UCSD-AML1 (cell line): ENCODE data around the gene ATG10.
"Not testable (repeated sequence)": the region's sequence is repeated elsewhere in the genome, so short reads cannot be mapped to it uniquely, and the experiment has no call there.

Experiments used
- DNase-seq: peaks from one replicate; lab custom pipeline; 2025; ENCODE audit not compliant: unreplicated experiment; lab: John Stamatoyannopoulos, UW

Gene ATG10

DNA sequence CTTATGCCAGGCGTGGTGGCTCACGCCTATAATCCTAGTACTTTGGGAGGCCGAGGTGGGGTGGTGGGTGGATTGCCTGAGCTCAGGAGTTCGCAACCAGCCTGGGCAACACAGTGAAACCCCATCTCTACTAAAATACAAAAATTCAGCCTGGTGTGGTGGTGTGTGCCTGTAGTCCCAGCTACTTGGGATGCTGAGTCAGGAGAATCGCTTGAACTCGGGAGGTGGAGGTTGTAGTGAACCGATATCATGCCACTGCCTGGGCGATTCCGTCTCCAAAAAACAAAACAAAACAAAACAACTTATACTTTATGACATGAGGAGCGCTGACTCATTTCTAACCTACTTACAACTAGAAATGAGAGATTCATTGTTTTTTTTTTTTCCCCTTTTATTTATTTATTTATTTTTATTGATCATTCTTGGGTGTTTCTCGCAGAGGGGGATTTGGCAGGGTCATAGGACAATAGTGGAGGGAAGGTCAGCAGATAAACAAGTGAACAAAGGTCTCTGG lies 10.4 kb downstream of the ATG10 start:
- not testable (repeated sequence) for DNase-seq

GRCh38 chr5:81983148-81983547 lies 11.3 kb downstream of the ATG10 start:
- not testable (repeated sequence) for DNase-seq

DNA sequence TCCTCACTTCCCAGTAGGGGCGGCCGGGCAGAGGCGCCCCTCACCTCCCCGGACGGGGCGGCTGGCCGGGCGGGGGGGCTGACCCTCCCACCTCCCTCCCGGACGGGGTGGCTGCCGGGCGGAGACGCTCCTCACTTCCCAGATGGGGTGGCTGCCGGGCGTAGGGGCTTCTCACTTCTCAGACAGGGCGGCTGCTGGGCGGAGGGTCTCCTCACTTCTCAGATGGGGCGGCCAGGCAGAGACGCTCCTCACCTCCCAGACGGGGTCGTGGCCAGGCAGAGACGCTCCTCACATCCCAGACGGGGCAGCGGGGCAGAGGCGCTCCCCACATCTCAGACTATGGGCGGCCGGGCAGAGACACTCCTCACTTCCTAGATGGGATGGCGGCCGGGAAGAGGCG lies 11.7 kb downstream of the ATG10 start:
- DNase-seq, result not testable (repeated sequence)

- DNase-seq, result no peak
Measured at GRCh38 chr5:81986126-81986525, 14.3 kb downstream of the ATG10 start.

DNA sequence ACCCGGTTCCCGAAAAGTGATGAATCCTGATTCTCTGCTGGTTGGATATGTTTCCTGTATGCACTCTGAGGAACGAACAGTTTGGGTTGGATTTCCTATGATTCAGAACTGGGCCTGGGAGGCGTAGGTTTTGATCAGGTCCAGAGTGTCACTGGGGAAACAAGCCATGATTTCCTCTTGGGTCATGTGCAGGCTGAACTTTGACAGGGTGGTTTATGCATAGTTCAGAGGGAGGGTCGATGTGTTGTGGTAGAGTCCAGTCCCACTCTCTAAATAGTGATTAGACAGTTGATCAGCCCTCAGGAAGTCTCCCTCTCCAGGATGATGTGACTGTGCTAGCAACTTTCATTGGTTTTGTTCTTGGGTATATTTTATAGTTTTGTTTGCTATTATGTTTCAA lies 17.4 kb downstream of the ATG10 start:
- DNase-seq, result no peak

GRCh38 chr5:81994679-81995078 lies 22.9 kb downstream of the ATG10 start:
- no peak for DNase-seq

- DNase-seq, result no peak
Measured at GRCh38 chr5:81995407-81995806, 23.6 kb downstream of the ATG10 start.

DNA sequence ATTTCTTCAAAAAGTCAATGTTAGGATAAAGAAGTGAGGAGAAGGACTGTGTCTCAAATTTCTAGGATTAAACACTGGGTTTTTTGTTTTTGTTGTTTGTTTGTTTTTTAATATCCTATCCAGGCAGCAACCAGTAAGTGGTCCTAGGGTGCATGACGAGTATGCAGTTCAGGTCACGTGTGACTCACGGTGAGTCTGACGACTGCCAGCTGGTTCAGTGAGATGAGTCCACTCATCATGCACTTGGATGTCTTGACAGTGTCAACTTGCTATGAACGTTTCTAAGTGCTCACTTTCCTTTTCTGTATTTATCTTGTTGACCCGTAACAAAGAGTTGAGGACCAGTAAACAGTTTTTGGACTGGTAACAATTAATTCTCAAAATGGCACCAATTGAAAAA lies 32.7 kb downstream of the ATG10 start:
- DNase-seq, result no peak

- not testable (repeated sequence) for DNase-seq
Measured at GRCh38 chr5:82009869-82010268, 38.0 kb downstream of the ATG10 start.

DNA sequence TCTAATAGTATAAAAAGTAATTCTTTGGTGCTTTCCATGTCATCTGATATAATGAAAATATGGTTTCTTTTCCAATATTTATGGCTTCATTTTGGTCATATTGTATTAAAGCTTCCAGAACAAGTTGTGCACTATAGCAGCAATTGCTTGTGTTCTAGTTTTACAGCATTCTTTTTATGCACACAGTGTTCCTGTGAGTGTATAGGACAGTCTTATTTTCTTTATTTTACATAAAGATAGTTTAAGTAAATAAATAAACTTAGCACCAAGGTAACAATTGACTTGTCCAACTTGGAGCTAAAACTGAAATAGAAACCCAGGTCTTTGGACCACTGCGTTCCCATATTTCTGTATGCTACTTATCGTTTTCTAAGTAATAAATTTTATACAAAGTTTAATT lies 38.9 kb downstream of the ATG10 start:
- DNase-seq, result no peak

GRCh38 chr5:82011761-82012160 lies 39.9 kb downstream of the ATG10 start:
- DNase-seq, result no peak

- DNase-seq, result not testable (repeated sequence)
Measured at GRCh38 chr5:82014644-82015043, 42.8 kb downstream of the ATG10 start.

- peak; percentile 74 for DNase-seq
Measured at GRCh38 chr5:82018462-82018861, 46.6 kb downstream of the ATG10 start.

- DNase-seq, result peak; percentile 16
Measured at GRCh38 chr5:82019342-82020138, 47.7 kb downstream of the ATG10 start.

DNA sequence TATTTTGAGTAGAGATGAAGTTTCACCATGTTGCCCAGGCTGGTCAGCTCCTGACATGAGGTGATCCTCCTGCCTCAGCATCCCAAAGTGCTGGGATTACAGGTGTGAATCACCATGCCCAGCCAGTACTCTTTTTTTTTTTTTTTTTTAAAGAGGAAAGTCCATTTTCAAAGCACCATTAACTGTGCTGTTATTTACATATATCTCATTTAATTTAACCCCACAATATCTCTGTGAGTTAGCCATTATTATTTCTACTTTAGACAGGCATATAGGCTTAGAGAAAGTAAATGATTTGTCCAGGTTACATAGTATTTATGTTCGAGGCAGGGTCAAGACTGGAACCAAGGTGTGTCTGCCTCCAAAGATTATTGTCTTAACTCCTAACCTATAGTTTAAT lies 50.7 kb downstream of the ATG10 start:
- no peak for DNase-seq

- no peak for DNase-seq
Measured at GRCh38 chr5:82023644-82024043, 51.8 kb downstream of the ATG10 start.

DNA sequence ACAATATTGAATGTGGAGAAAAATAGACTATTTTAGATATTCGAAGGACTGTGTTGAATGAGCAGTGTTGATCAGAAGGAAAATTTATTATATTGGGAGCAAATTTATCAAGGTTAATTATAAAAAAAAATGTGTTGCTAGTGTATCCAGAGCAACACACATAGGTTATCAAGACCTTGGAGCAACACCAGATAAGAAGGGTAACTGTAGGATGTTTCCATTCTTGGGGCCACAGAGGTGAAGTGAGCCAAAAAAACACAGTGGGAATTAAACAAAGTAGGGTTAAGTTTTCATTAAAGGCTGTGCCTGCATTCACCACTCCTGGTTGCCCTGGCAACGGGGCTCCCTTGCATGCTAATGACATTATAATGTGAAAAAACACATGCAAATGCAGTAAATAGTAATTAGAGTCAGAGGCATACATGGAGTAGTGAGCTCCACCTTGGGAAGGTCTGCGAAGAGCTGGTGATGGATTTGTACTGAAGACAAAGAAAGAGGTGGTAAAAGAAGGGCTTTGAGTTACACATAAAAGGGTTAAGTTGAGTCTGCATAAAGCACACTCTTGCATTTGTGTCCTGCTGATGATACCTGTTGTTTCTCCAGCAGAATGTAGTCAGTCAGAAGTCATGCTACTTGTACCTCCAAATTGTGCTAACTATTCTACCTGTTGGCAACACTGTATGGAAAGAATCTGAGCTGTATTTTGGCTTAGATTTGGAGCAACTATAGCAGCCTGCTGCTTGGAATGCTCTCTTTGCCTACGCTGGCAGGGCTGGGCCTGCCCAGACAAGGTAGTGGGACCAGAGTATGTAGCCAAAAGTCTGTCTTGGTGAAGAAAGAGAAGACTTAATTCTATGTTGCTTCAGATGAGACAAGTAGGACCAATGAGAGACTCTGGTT lies 59.6 kb downstream of the ATG10 start:
- DNase-seq, result no peak

- not testable (repeated sequence) for DNase-seq
Measured at GRCh38 chr5:82042894-82043293, 71.1 kb downstream of the ATG10 start.

DNA sequence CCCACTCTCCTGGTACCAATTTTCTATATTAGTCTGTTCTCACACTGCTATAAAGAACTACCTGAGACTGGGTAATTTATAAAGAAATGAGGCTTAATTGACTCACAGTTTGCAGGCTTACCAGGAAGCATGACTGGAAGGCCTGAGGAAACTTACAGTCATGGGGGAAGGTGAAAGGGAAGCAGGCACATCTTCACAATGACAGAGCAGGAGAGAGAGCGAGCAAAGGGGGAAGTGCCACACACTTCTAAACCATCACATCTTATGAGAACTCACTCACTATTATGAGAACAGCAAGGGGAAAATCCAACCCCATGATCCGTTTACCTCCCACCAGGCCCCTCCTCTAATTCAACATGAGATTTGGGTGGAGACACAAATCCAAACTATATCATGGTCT lies 72.2 kb downstream of the ATG10 start:
- no peak for DNase-seq

GRCh38 chr5:82045554-82046275 lies 73.9 kb downstream of the ATG10 start:
- DNase-seq, result no peak

DNA sequence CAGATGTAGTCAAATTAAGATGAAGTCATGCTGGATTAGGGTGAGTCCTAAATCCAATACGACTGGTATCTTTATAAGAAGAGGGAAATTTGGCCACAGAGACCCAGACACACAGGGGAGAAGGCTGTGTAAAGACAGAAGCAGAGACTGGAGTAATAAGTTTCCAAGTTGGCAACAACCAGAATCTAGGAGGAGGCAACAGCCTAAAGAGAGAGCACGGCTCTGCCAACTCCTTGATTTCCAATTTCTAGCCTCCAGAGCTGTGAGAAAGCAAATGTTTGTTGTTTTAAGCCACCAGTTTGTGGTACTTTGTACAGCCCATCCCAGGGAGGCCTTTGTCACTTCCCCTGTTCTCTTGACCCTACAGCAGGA lies 74.4 kb downstream of the ATG10 start:
- no peak for DNase-seq
